H9 (cell line): Measurements from ENCODE around the gene ADIRF. TPM values are rescaled to one million over a fixed set of nuclear protein-coding genes. Genes with fewer than 3 reads are reported as not detected.
"Not testable (repeated sequence)": the region's sequence is repeated elsewhere in the genome, so short reads cannot be mapped to it uniquely, and the experiment has no call there.

Source experiments
- DNase-seq: peaks from one replicate; pipeline ENCODE4 v3.0.0-alpha.2; 2017
- H2AFZ ChIP-seq: one replicate; pipeline ENCODE4 v1.6.1; 2013; ENCODE audit warnings: mild to moderate bottlenecking, low read length, control low read depth, moderate library complexity
- H2AK5ac ChIP-seq: 2 replicates; pipeline ENCODE4 v1.6.1; 2013; ENCODE audit warnings: low read length, control low read depth, mixed read lengths; ENCODE audit not compliant: insufficient read length
- H2BK120ac ChIP-seq: one replicate; pipeline ENCODE4 v1.6.1; 2013; ENCODE audit warnings: low read depth, mild to moderate bottlenecking, low read length, control low read depth, inconsistent platforms; ENCODE audit not compliant: poor library complexity, severe bottlenecking
- H2BK12ac ChIP-seq: 2 replicates; pipeline ENCODE4 v1.6.1; 2013; ENCODE audit warnings: low read length, control low read depth, mixed read lengths, low read depth; ENCODE audit not compliant: insufficient read length
- H2BK15ac ChIP-seq: 2 replicates; pipeline ENCODE4 v1.6.1; 2013; ENCODE audit warnings: low read depth, low read length, control low read depth
- H2BK20ac ChIP-seq: one replicate; pipeline ENCODE4 v1.6.1; 2013; ENCODE audit warnings: low read depth, mild to moderate bottlenecking, low read length, control low read depth, inconsistent platforms; ENCODE audit not compliant: poor library complexity, severe bottlenecking
- H2BK5ac ChIP-seq: 2 replicates; pipeline ENCODE4 v1.6.1; 2013; ENCODE audit warnings: low read length, control low read depth, mixed read lengths; ENCODE audit not compliant: insufficient read length
- H3K14ac ChIP-seq: 2 replicates; pipeline ENCODE4 v1.6.1; 2013; ENCODE audit warnings: low read length, control low read depth; ENCODE audit not compliant: insufficient read depth
- H3K18ac ChIP-seq: 2 replicates; pipeline ENCODE4 v1.6.1; 2013; ENCODE audit warnings: low read depth, mild to moderate bottlenecking, mixed read lengths, low read length, control low read depth; ENCODE audit not compliant: insufficient read length
- H3K23ac ChIP-seq: 2 replicates; pipeline ENCODE4 v1.6.1; 2013; ENCODE audit warnings: low read length, control low read depth, mixed read lengths, low read depth; ENCODE audit not compliant: insufficient read length
- H3K23me2 ChIP-seq: 2 replicates; pipeline ENCODE4 v1.6.1; 2013; ENCODE audit warnings: low read depth, mild to moderate bottlenecking, mixed read lengths, low read length, control low read depth; ENCODE audit not compliant: insufficient read length, poor library complexity, severe bottlenecking
- H3K27ac ChIP-seq: 2 replicates; pipeline ENCODE4 v1.5.1; 2013; ENCODE audit warnings: low read length, control low read depth, mixed read lengths, low read depth; ENCODE audit not compliant: insufficient read length
- H3K27me3 ChIP-seq: 2 replicates; pipeline ENCODE4 v1.6.1; 2013; ENCODE audit warnings: low read length, control low read depth, inconsistent platforms; ENCODE audit not compliant: insufficient read depth
- H3K4ac ChIP-seq: 2 replicates; pipeline ENCODE4 v1.6.1; 2013; ENCODE audit warnings: low read depth, mild to moderate bottlenecking, control low read depth, inconsistent platforms, low read length, moderate library complexity
- H3K4me1 ChIP-seq: 2 replicates; pipeline ENCODE4 v1.6.1; 2013; ENCODE audit warnings: low read length, control low read depth, inconsistent platforms; ENCODE audit not compliant: insufficient read depth
- H3K4me2 ChIP-seq: 2 replicates; pipeline ENCODE4 v1.6.1; 2013; ENCODE audit warnings: low read length, control low read depth, mixed read lengths; ENCODE audit not compliant: insufficient read length, insufficient read depth
- H3K56ac ChIP-seq: 2 replicates; pipeline ENCODE4 v1.6.1; 2013; ENCODE audit warnings: low read depth, mild to moderate bottlenecking, mixed read lengths, low read length, control low read depth; ENCODE audit not compliant: insufficient read length
- H3K79me1 ChIP-seq: 2 replicates; pipeline ENCODE4 v1.6.1; 2013; ENCODE audit warnings: low read depth, mild to moderate bottlenecking, moderate library complexity, low read length, control low read depth, inconsistent platforms; ENCODE audit not compliant: insufficient read depth, poor library complexity, severe bottlenecking
- H3K79me2 ChIP-seq: 2 replicates; pipeline ENCODE4 v1.6.1; 2013; ENCODE audit warnings: low read length, control low read depth, inconsistent platforms; ENCODE audit not compliant: insufficient read depth
- H3K9ac ChIP-seq: 2 replicates; pipeline ENCODE4 v1.6.1; 2013; ENCODE audit warnings: low read length, control low read depth, mixed read lengths; ENCODE audit not compliant: insufficient read length; ENCODE audit errors: extremely low read depth
- H3K9me3 ChIP-seq: one replicate; pipeline ENCODE4 v1.6.1; 2013; ENCODE audit warnings: low read depth, low read length, inconsistent platforms; ENCODE audit not compliant: control insufficient read depth
- H3T11ph ChIP-seq: one replicate; pipeline ENCODE4 v1.6.1; 2013; ENCODE audit warnings: mild to moderate bottlenecking, low read length, control low read depth, inconsistent platforms
- H4K20me1 ChIP-seq: one replicate; pipeline ENCODE4 v1.6.1; 2013; ENCODE audit not compliant: control insufficient read depth, insufficient read length, insufficient read depth
- H4K5ac ChIP-seq: 2 replicates; pipeline ENCODE4 v1.6.1; 2013; ENCODE audit warnings: low read depth, mild to moderate bottlenecking, mixed read lengths, low read length, control low read depth; ENCODE audit not compliant: insufficient read length
- H4K8ac ChIP-seq: replicated peaks from 2 replicates; pipeline ENCODE4 v1.6.1; 2013; ENCODE audit warnings: low read length, control low read depth, mixed read lengths, low read depth; ENCODE audit not compliant: insufficient read length
- H4K91ac ChIP-seq: 2 replicates; pipeline ENCODE4 v1.6.1; 2013; ENCODE audit warnings: low read depth, mild to moderate bottlenecking, moderate library complexity, mixed read lengths, low read length, control low read depth; ENCODE audit not compliant: insufficient read length
- H3K27ac Mint-ChIP-seq, 3 experiments: 2 replicates in 2 of 3; 3 replicates in 1 of 3; pipeline ENCODE4 v1.8.0; 2020 to 2021; ENCODE audit warnings: mixed read lengths in 3 of 3, mild to moderate bottlenecking in 1 of 3, moderate library complexity in 1 of 3
- H3K27me3 Mint-ChIP-seq: 2 replicates; pipeline ENCODE4 v1.8.0; 2021; ENCODE audit warnings: low read depth, mild to moderate bottlenecking, moderate library complexity, mixed read lengths
- H3K36me3 Mint-ChIP-seq, 3 experiments: 2 replicates in 2 of 3; 3 replicates in 1 of 3; pipeline ENCODE4 v1.8.0; 2020 to 2021; ENCODE audit warnings: low read depth in 3 of 3, mixed read lengths in 3 of 3; ENCODE audit not compliant: insufficient read depth in 1 of 3
- H3K4me1 Mint-ChIP-seq, 2 experiments: 2 replicates each; pipeline ENCODE4 v1.8.0; 2020; ENCODE audit warnings: mixed read lengths in 2 of 2
- H3K4me3 Mint-ChIP-seq, 2 experiments: 2 replicates in 1 of 2; 3 replicates in 1 of 2; pipeline ENCODE4 v1.8.0; 2020 to 2021; ENCODE audit warnings: mild to moderate bottlenecking in 2 of 2, mixed read lengths in 2 of 2, moderate library complexity in 1 of 2
- H3K9me3 Mint-ChIP-seq, 2 experiments: 2 replicates in 1 of 2; 3 replicates in 1 of 2; pipeline ENCODE4 v1.8.0; 2020; ENCODE audit warnings: mild to moderate bottlenecking in 2 of 2, mixed read lengths in 2 of 2, moderate library complexity in 1 of 2
- WGBS: extraction: QIAGEN DNeasy Blood & Tissue Kit; methylation state at CpG from one replicate; pipeline ENCODE4 v1.1.7; 2013; ENCODE audit warnings: missing lambda C conversion rate, low lambda C conversion rate, mixed read lengths; ENCODE audit not compliant: insufficient read length; ENCODE audit errors: extremely low coverage; 5-methylcytosine and 5-hydroxymethylcytosine counted together
- total RNA-seq: library from RNA; stranded (reverse); gene quantifications from 2 replicates; pipeline ENCODE4 v1.2.1, GENCODE V29; 2021
- TF ChIP-seq, protein P1 (sequence below): fragments of 200-600 bp; sonication (generic); conservative IDR thresholded peaks from 3 replicates; pipeline ENCODE4 v1.8.0; 2021; ENCODE audit warnings: antibody characterized with exemption, mild to moderate bottlenecking

Gene ADIRF
- total RNA-seq, 1 experiment from 2014 or later, result not detected

DNA sequence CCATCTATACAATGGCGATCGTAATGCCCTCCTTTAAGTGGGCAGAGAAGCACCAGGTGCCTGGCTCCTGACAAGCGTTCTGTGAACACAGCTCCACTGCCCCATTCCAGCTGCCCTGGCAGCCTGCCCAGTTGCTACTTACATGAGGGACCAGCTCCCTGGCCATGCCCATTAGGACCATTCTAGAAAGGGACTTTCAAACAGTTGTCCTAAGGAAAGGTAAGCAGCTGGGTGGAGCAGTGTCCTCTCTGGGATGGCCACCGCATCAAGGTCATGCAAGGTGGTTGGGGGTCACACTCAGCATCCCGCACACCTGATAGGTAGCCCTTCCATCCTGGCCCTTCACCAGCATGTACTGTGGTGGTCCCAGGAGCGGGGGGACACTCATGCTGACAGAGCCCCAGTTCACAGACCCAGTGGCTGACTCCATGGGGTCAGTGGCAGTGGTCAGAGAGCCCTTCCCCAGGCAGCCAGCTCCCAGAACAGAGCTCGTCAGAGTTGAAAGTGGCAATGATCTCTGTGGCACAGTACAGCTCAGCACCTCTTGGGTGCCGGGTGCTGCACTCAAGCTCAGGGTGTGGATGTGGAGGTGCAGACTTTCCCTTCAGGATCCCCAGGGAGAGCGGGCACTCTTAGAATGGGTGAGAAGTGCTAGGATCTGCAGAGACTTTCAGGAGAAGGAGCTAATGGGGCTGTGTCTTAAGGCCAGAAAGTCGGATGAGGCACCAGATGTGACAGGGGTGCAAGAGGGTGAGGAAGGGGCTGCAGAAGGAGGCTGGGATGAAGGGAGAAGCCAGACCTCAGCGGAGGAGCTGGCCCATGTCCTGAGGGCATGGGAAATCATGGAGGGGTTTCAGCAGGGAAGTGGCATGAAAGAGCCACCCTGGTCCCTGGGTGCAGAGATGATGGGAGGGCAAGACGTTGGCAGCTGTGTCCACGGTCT lies 21.8 kb upstream of the ADIRF start:
- DNase-seq, result peak; percentile 22
- no peak overlapping the region for H2BK120ac ChIP-seq
- no peak overlapping the region for H2AK5ac ChIP-seq
- H2BK20ac ChIP-seq, result no peak overlapping the region
- H3K14ac ChIP-seq, result no peak overlapping the region
- TF ChIP-seq, protein P1, sequence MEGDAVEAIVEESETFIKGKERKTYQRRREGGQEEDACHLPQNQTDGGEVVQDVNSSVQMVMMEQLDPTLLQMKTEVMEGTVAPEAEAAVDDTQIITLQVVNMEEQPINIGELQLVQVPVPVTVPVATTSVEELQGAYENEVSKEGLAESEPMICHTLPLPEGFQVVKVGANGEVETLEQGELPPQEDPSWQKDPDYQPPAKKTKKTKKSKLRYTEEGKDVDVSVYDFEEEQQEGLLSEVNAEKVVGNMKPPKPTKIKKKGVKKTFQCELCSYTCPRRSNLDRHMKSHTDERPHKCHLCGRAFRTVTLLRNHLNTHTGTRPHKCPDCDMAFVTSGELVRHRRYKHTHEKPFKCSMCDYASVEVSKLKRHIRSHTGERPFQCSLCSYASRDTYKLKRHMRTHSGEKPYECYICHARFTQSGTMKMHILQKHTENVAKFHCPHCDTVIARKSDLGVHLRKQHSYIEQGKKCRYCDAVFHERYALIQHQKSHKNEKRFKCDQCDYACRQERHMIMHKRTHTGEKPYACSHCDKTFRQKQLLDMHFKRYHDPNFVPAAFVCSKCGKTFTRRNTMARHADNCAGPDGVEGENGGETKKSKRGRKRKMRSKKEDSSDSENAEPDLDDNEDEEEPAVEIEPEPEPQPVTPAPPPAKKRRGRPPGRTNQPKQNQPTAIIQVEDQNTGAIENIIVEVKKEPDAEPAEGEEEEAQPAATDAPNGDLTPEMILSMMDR, result no peak
- no peak overlapping the region for H2BK15ac ChIP-seq
- no peaks in the 10 kb centered on the region for H3K23me2 ChIP-seq
- no peaks in the 10 kb centered on the region for H4K20me1 ChIP-seq
- no peak overlapping the region for H3T11ph ChIP-seq
- no peak overlapping the region for H2AFZ ChIP-seq
- H4K91ac ChIP-seq, result no peak overlapping the region
- no peak overlapping the region for H3K23ac ChIP-seq
- no peak overlapping the region for H3K18ac ChIP-seq
- Mint-ChIP-seq H3K27ac (peak overlapping the region in 1 of 3 experiments; percentile 3; a peak in 2 of 7 replicates), H3K9me3 (peaks cover 3 to 8% of the 10 kb centered on the region in 2 experiments; a peak in 4 of 5 replicates), H3K27me3 (peaks cover 5% of the 10 kb centered on the region), H3K36me3 (peaks cover 0 to 5% (median 2%) of the 10 kb centered on the region in 3 experiments; a peak in 4 of 7 replicates), H3K4me3 (no peak overlapping the region), H3K4me1 (peaks cover 18 to 24% of the 10 kb centered on the region in 2 experiments)
- H4K8ac ChIP-seq, result no peak overlapping the region
- H3K9ac ChIP-seq, result no peak overlapping the region
- no peak overlapping the region for H3K4ac ChIP-seq
- H3K4me2 ChIP-seq, result no peak overlapping the region
- no peak overlapping the region for H4K5ac ChIP-seq
- no peak overlapping the region for H2BK5ac ChIP-seq
- H3K56ac ChIP-seq, result no peak overlapping the region
- H3K79me2 ChIP-seq, result no peaks in the 10 kb centered on the region
- no peaks in the 10 kb centered on the region for H3K79me1 ChIP-seq
- no peaks in the 10 kb centered on the region for H3K27me3 ChIP-seq
- no CpG with 5 or more reads among the region's 13 CpGs for WGBS
- H2BK12ac ChIP-seq, result no peak overlapping the region
- H3K27ac ChIP-seq, result no peak overlapping the region
- H3K9me3 ChIP-seq, result no peaks in the 10 kb centered on the region
- H3K4me1 ChIP-seq, result peaks cover 3% of the 10 kb centered on the region; the same call in 1 of the 2 replicates

DNA sequence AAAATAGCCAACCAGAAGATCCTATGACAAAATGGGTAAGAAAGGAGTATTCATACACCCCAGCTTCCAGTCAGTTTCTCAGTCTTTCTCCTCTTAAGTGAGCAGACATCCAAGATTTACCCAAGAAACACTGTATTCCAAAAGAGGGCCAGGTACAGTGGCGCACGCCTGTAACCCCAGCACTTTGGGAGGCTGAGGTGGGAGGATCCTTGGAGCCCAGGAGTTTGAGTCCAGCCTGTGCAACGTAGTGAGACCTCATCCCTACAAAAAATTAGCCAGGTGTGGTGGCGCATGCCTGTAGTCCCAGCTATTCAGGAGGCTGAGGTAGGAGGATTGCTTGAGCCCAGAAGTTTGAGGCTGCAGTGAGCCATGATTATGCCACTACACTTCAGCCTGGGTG lies 20.5 kb upstream of the ADIRF start:
- H3K4me1 Mint-ChIP-seq, result peaks cover 18 to 24% of the 10 kb centered on the region in 2 experiments
- not testable (repeated sequence) for H4K91ac ChIP-seq, H2BK120ac ChIP-seq, H2BK20ac ChIP-seq, H3K9ac ChIP-seq, H3K23me2 ChIP-seq, H4K5ac ChIP-seq, H3K18ac ChIP-seq, H3K27me3 ChIP-seq, H4K20me1 ChIP-seq, H2BK5ac ChIP-seq, H3K14ac ChIP-seq, H2AFZ ChIP-seq, DNase-seq, H3K9me3 ChIP-seq, H2BK15ac ChIP-seq, H3K27me3 Mint-ChIP-seq, H3K79me2 ChIP-seq, H4K8ac ChIP-seq, H3K4me1 ChIP-seq, H2BK12ac ChIP-seq, H3K27ac ChIP-seq, H3K4me3 Mint-ChIP-seq, H3K56ac ChIP-seq, H3K4me2 ChIP-seq, H3K23ac ChIP-seq, H2AK5ac ChIP-seq, H3T11ph ChIP-seq, H3K4ac ChIP-seq, H3K79me1 ChIP-seq
- WGBS, result no CpG with 5 or more reads among the region's 4 CpGs
- peaks cover 13 to 18% (median 14%) of the 10 kb centered on the region in 3 experiments for H3K36me3 Mint-ChIP-seq
- peak overlapping the region in 1 of 3 experiments; percentile 70; a peak in 1 of 7 replicates for H3K27ac Mint-ChIP-seq
- peaks cover 15 to 21% of the 10 kb centered on the region in 2 experiments for H3K9me3 Mint-ChIP-seq
